Caki2 (cell line): ENCODE data around the gene RPUSD1. TPM values are rescaled to one million over a fixed set of nuclear protein-coding genes. Genes with fewer than 3 reads are reported as not detected.
"Not testable (repeated sequence)": the region's sequence is repeated elsewhere in the genome, so short reads cannot be mapped to it uniquely, and the experiment has no call there.

Experiments used
- DNase-seq: peaks from one replicate; pipeline ENCODE4 v3.0.0-alpha.2; 2015; ENCODE audit warnings: low read depth
- in situ Hi-C: cut with HindIII; loops from 2 replicates; pipeline ENCODE4 v1.10.0; 2016; ENCODE audit warnings: low sequenced_read_pairs, low pct_unique_long_range_greater_than_20kb, mixed read lengths
- total RNA-seq: library from RNA; depleted of rRNA; stranded (reverse); fragments of >200 nt; shearing (Covaris generic); gene quantifications from 2 replicates; pipeline ENCODE4 v1.2.3, GENCODE V29; 2014; ENCODE audit warnings: low replicate concordance

RPUSD1 gene
- total RNA-seq, 1 experiment from 2014 or later, result 50.0 TPM

- DNase-seq, in situ Hi-C loops: not testable (repeated sequence)
Observed at GRCh38 chr16:776298-776697, 11.9 kb downstream of the RPUSD1 start.

GRCh38 chr16:775236-775796, 12.9 kb downstream of the RPUSD1 start:
- in situ Hi-C loops, result no loop called here
- DNase-seq, result no peak

GRCh38 chr16:774086-775001, 13.8 kb downstream of the RPUSD1 start:
- no peak for DNase-seq
- in situ Hi-C loops, result no loop called here

GRCh38 chr16:772959-773358, 15.2 kb downstream of the RPUSD1 start:
- in situ Hi-C loops, result no loop called here
- DNase-seq, result no peak

- DNase-seq, result no peak
- in situ Hi-C loops, result no loop called here
Observed at GRCh38 chr16:770411-770810, 17.8 kb downstream of the RPUSD1 start.

- DNase-seq, result no peak
- in situ Hi-C loops, result no loop called here
Observed at GRCh38 chr16:769934-770333, 18.2 kb downstream of the RPUSD1 start.

GRCh38 chr16:769184-769784, 18.9 kb downstream of the RPUSD1 start:
- no peak for DNase-seq
- in situ Hi-C loops, result no loop called here

GRCh38 chr16:768428-768827, 19.8 kb downstream of the RPUSD1 start:
- in situ Hi-C loops, result no loop called here
- DNase-seq, result no peak

GRCh38 chr16:767743-768235, 20.4 kb downstream of the RPUSD1 start:
- in situ Hi-C loops, result no loop called here
- no peak for DNase-seq

GRCh38 chr16:766820-767640, 21.2 kb downstream of the RPUSD1 start:
- in situ Hi-C loops, result no loop called here
- no peak for DNase-seq

- in situ Hi-C loops, result no loop called here
Observed at GRCh38 chr16:766008-766819, 22.0 kb downstream of the RPUSD1 start.

GRCh38 chr16:765488-765865, 22.7 kb downstream of the RPUSD1 start:
- in situ Hi-C loops, result no loop called here
- DNase-seq, result no peak

More at GRCh38 chr16:766008-766819, 22.0 kb downstream of the RPUSD1 start:
- no peak for DNase-seq

- in situ Hi-C loops, result no loop called here
Observed at GRCh38 chr16:764848-765487, 23.2 kb downstream of the RPUSD1 start.

GRCh38 chr16:764184-764750, 23.9 kb downstream of the RPUSD1 start:
- no peak for DNase-seq
- in situ Hi-C loops, result no loop called here

More at GRCh38 chr16:764848-765487, 23.2 kb downstream of the RPUSD1 start:
- DNase-seq, result no peak

GRCh38 chr16:763369-764183, 24.6 kb downstream of the RPUSD1 start:
- in situ Hi-C loops, result no loop called here
- DNase-seq, result no peak

GRCh38 chr16:762595-763268, 25.4 kb downstream of the RPUSD1 start:
- in situ Hi-C loops, result no loop called here

More at GRCh38 chr16:762595-763268, 25.4 kb downstream of the RPUSD1 start:
- no peak for DNase-seq
